Bone marrow (tissue), 2 donors: ENCODE data around the gene GRN.

Experiments used
- DNase-seq, 2 donors: peaks; one replicate each; lab custom pipeline; 2025; lab: John Stamatoyannopoulos, UW

Gene GRN

DNA sequence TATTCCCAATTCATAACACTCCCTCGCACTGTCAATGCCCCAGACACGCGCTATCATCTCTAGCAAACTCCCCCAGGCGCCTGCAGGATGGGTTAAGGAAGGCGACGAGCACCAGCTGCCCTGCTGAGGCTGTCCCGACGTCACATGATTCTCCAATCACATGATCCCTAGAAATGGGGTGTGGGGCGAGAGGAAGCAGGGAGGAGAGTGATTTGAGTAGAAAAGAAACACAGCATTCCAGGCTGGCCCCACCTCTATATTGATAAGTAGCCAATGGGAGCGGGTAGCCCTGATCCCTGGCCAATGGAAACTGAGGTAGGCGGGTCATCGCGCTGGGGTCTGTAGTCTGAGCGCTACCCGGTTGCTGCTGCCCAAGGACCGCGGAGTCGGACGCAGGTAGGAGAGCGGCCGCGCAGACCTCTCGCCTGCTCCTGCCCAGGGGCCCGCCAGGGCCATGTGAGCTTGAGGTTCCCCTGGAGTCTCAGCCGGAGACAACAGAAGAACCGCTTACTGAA, at the start of gene GRN:
GRN (plus strand) TSS at position 364 of the 515 bp plus-strand sequence. CDS start 3,863 bp downstream, outside the sequence.
- peak; percentile 67 to 91 for DNase-seq

GRCh38 chr17:44297975-44298374, 47.1 kb upstream of the GRN start:
- DNase-seq, result no peak

- DNase-seq, result no peak
Observed at GRCh38 chr17:44304651-44305050, 40.5 kb upstream of the GRN start.

- DNase-seq, result no peak
Observed at GRCh38 chr17:44307387-44308186, 37.5 kb upstream of the GRN start.

DNA sequence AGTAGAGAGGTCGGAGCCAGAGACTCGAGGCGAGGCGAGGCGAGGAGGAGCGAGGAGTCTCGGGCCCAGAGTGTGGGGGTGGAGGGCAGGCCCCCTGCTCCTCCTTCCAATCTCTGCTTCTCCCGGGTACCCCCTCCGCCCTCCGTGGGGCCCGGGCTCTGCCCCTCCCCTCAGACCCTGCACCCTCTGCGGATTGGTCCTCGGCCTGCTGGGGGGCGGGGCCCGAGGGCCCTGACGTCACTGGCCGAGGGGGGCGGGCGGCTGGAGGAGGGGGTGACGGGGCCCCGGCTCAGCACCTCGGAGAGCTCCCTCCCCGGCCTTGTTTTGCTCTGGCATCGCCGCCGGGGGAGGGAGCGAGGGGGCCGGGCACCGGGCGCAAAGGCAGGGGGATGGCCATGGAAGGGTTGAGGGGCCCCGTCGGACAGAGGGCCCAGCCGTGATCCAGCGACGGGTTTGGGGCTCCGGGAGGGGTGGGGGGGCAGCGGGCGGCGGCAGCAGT, 36.7 kb upstream of the GRN start, which contains the start of gene RUNDC3A:
RUNDC3A (plus strand) TSS at position 282 of the 499 bp plus-strand sequence. CDS start 232 bp downstream, outside the sequence.
- DNase-seq, result peak; percentile 28 to 29

DNA sequence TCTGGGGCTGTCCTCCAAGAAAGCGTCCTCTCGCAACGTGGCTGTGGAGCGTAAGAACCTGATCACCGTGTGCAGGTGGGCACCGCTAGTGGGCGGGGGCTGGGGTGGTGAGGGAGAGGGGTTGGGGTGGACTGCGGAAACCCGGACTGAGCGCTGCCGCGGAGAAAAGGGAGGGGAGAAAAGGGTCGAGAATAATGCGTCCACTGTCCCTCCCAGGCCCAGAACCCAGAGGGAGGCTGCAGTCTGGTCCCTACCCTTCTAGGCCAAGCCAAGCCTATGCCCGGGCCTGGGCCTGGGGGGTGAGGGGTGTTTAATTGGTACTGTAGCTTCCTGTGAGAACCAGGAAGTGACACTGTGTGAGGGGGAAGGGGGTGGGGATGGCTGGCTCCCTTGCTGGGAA, 36.2 kb upstream of the GRN start:
- no peak for DNase-seq

- no peak for DNase-seq
Observed at GRCh38 chr17:44309472-44309871, 35.6 kb upstream of the GRN start.

DNA sequence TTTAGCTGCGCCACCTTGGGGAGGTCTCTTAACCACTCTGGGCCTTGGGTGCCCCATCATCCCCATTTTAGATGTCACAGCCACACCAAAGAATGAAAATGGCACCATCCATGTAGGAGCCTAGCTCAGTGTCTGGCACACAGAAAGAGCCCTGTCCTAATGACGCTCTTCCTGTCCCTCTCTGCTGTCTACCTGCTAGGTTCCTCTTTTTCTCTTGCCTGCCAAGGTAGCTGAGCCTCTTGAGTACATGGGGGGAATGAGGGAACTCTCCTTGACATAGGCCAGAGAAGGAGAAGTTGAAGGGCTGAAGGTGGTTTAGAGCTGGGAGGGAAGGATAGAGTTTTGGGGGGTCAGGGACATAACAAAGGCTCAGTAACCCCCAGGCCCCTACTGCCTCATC, 34.9 kb upstream of the GRN start:
- no peak for DNase-seq

GRCh38 chr17:44310609-44311376, 34.3 kb upstream of the GRN start:
- DNase-seq, result no peak

- no peak for DNase-seq
Observed at GRCh38 chr17:44311562-44312181, 33.4 kb upstream of the GRN start.

DNA sequence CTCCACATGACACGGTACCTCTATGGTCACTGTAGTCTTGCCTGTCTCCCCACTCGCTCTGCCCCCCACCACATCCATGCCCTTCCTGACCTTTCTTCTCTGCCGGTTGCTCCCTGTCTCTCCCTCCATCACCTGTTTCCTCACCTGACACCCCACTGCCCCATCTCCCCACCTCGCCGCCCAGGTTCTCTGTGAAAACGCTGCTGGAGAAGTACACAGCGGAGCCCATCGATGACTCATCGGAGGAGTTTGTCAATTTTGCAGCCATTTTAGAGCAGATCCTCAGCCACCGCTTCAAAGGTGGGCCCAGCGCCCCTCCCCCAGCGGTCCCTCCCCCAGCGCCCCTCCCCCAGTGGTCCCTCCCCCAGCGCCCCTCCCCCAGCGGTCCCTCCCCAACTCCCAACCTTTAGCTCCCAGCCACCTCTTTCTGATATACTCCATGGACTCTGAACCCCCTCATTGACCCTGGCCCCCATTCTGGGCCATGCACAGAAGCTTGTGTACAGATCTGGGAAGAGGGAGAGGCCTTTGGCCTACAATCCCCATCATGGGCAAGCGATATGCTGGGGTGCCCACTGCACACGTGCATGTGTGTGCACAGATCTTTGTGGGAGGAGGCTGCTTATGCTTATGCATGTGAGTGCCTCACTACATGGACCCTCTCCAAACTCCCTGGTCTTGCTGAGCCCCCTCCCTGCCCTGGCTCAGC, 32.6 kb upstream of the GRN start:
- DNase-seq, result no peak

GRCh38 chr17:44314031-44314430, 31.1 kb upstream of the GRN start:
- no peak for DNase-seq

- DNase-seq, result no peak
Observed at GRCh38 chr17:44314524-44314868, 30.6 kb upstream of the GRN start.

DNA sequence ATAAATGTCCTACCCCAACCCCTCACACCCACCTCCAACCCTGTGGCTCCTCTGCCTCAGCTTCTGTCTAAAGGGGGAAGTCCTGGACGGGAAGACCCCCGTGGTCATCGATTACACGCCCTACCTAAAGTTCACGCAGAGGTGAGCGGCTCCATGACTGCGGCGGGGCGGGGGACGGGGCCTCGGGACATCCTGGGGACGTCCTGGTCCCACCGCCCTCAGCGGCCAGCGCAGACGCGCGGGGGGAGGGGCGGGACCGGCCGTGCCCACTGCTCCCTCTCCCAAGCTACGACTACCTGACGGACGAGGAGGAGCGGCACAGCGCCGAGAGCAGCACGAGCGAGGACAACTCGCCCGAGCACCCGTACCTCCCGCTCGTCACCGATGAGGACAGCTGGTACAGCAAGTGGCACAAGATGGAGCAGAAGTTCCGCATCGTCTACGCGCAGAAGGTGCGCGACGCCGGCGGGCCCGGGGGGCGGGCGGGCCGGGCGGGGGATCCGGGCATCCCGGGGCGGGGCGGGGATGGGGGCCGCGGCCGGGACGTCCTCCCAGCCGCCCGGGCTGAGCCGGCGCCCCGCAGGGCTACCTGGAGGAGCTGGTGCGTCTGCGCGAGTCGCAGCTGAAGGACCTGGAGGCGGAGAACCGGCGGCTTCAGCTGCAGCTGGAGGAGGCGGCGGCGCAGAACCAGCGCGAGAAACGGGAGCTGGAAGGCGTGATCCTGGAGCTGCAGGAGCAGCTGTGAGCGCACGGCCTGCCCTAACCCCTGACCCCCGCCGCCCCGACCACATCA, 30.0 kb upstream of the GRN start:
- no peak for DNase-seq

- no peak for DNase-seq
Observed at GRCh38 chr17:44315760-44316731, 29.1 kb upstream of the GRN start.

DNA sequence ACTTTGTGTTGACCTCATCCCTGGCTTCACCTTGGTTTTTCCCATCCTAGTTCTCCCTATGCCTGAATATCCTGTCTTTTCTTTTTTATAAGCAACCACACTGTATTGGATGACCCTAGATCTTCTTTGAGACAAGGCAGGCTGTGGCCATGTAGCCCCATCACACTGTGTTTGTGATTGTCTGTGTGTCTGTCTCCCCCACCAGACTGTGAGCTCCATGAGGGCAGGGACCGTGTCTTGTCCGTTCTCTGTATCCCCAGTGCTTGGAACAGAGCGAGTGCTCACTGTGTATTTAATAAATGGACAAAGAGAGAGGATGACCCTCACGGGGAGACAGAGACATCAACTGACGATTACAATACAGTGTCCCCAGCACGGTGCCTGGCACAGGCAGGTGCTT, 27.6 kb upstream of the GRN start:
- no peak for DNase-seq

GRCh38 chr17:44318077-44318892, 26.8 kb upstream of the GRN start:
- DNase-seq, result no peak

DNA sequence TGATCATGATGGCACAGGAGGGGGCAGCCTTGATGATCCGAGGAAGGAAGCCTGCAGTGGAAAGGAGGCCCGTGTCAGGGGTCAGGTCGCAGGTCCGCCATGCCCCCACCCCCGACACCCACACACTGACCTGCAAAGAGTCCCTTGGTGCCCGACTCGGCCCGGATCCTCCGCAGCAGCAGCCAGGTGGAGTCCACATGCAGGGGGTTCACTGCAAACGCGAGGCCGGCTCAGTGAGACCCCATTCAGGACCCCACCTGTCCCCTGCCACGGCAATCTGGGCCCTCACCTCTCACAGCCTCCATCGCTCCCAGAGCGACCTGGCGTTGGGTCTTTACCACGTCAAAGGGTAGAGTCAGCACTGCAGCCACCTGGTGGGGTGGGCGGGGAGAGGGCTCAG, 25.0 kb upstream of the GRN start:
- no peak for DNase-seq
